ENCODE results near the gene SPATA17. TPM values are rescaled to one million over a fixed set of nuclear protein-coding genes. Genes with fewer than 3 reads are reported as not detected.

SPATA17 gene
- total and polyA plus RNA-seq, 10 of the 15 experiments (the other 5 are each of a cell fraction or from before 2014, with no cell fraction given), result 0.08 to 0.27 (median 0.11) TPM; not detected in 6

- Histone ChIP-seq H3K9ac (ENCODE audit: control insufficient read depth, insufficient read depth, low read length) (no peak overlapping the region; the same call in 1 of the 2 replicates), H3K4me1 (ENCODE audit: control insufficient read depth, insufficient read depth, low read length) (peaks cover 18% of the 10 kb centered on the region), H3K27ac (ENCODE audit: control insufficient read depth, insufficient read depth) (peak overlapping the region; percentile 46), H3K4me3 (no peak overlapping the region), H3K4me2 (ENCODE audit: control insufficient read depth, insufficient read depth) (peak overlapping the region; percentile 77), H3K27me3 (replicated peaks in 1 of 2; ENCODE audit: control insufficient read depth in 2 of 2, insufficient read depth in 2 of 2, low read length in 1 of 2) (no peaks in the 10 kb centered on the region), H3K9me3 (replicated peaks; ENCODE audit: control insufficient read depth, insufficient read depth, low read length) (no peaks in the 10 kb centered on the region), H4K20me1 (ENCODE audit: control insufficient read depth, insufficient read depth) (no peaks in the 10 kb centered on the region), H2AFZ (ENCODE audit: control insufficient read depth, low read depth, low read length) (no peak overlapping the region; the same call in 1 of the 2 replicates), H3K79me2 (ENCODE audit: control insufficient read depth, insufficient read depth, low read length) (peaks cover 4% of the 10 kb centered on the region), H3K36me3 (ENCODE audit: control insufficient read depth in 2 of 2, insufficient read depth in 2 of 2, low read length in 1 of 2) (peaks cover 0 to 5% of the 10 kb centered on the region in 2 experiments; a peak in 1 of 4 replicates)
- ChIA-PET POLR2A (interaction anchor here (3.0 kb wide), 1 partner anchor 9 kb away, joined by 12 read pairs; the partner anchor contains the start of genes GPATCH2 and SPATA17), SMC1A (ENCODE audit: uncharacterized antibody, unreplicated experiment) (interaction anchor here (0.5 to 3.9 kb wide), 7 partner anchors 9 to 270 kb away, joined by 3 to 18 read pairs (median 5); partner anchors contain the start of genes GPATCH2 and SPATA17), CTCF (interaction anchor here (1.8 kb wide), 1 partner anchor 9 kb away, joined by 11 read pairs; the partner anchor contains the start of genes GPATCH2 and SPATA17), RAD21 (ENCODE audit: unreplicated experiment) (interaction anchor here (1.6 kb wide), 1 partner anchor 9 kb away, joined by 6 read pairs; the partner anchor contains the start of genes GPATCH2 and SPATA17)
- no peak for TF ChIP-seq TAF1 (IDR thresholded peaks at IDR 0.05; ENCODE audit: borderline replicate concordance, low read depth, low read length)
- TF ChIP-seq ATF7 (IDR thresholded peaks at IDR 0.05; ENCODE audit: low read depth), result no peak
- no peak for TF ChIP-seq SIX5 (IDR thresholded peaks at IDR 0.05; ENCODE audit: low read depth, low read length, severe bottlenecking)
- TF ChIP-seq NKRF (conservative IDR thresholded peaks at IDR 0.05), result no peak
- TF ChIP-seq BCLAF1 (IDR thresholded peaks at IDR 0.05), result no peak
- no peak for TF ChIP-seq NR2C1 (IDR thresholded peaks at IDR 0.05)
- no peak for TF ChIP-seq BMI1 (IDR thresholded peaks at IDR 0.05; ENCODE audit: borderline replicate concordance)
- TF ChIP-seq, protein P1, sequence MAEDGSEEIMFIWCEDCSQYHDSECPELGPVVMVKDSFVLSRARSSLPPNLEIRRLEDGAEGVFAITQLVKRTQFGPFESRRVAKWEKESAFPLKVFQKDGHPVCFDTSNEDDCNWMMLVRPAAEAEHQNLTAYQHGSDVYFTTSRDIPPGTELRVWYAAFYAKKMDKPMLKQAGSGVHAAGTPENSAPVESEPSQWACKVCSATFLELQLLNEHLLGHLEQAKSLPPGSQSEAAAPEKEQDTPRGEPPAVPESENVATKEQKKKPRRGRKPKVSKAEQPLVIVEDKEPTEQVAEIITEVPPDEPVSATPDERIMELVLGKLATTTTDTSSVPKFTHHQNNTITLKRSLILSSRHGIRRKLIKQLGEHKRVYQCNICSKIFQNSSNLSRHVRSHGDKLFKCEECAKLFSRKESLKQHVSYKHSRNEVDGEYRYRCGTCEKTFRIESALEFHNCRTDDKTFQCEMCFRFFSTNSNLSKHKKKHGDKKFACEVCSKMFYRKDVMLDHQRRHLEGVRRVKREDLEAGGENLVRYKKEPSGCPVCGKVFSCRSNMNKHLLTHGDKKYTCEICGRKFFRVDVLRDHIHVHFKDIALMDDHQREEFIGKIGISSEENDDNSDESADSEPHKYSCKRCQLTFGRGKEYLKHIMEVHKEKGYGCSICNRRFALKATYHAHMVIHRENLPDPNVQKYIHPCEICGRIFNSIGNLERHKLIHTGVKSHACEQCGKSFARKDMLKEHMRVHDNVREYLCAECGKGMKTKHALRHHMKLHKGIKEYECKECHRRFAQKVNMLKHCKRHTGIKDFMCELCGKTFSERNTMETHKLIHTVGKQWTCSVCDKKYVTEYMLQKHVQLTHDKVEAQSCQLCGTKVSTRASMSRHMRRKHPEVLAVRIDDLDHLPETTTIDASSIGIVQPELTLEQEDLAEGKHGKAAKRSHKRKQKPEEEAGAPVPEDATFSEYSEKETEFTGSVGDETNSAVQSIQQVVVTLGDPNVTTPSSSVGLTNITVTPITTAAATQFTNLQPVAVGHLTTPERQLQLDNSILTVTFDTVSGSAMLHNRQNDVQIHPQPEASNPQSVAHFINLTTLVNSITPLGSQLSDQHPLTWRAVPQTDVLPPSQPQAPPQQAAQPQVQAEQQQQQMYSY (CRISPR knock-in tag; IDR thresholded peaks at IDR 0.05), result no peak
- TF ChIP-seq, protein P2, sequence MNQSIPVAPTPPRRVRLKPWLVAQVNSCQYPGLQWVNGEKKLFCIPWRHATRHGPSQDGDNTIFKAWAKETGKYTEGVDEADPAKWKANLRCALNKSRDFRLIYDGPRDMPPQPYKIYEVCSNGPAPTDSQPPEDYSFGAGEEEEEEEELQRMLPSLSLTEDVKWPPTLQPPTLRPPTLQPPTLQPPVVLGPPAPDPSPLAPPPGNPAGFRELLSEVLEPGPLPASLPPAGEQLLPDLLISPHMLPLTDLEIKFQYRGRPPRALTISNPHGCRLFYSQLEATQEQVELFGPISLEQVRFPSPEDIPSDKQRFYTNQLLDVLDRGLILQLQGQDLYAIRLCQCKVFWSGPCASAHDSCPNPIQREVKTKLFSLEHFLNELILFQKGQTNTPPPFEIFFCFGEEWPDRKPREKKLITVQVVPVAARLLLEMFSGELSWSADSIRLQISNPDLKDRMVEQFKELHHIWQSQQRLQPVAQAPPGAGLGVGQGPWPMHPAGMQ (IDR thresholded peaks at IDR 0.05; ENCODE audit: borderline replicate concordance), result no peak
- no peak for TF ChIP-seq BCL11A (IDR thresholded peaks at IDR 0.05; ENCODE audit: low read depth, low read length)
- TF ChIP-seq MEF2A (IDR thresholded peaks at IDR 0.05; ENCODE audit: insufficient read depth, low read depth, low read length), result no peak
- no TSS peak for BruUV-seq (replicated peaks)
- 33% methylated on average over 3 of the region's 3 CpGs for WGBS (ENCODE audit: insufficient coverage, insufficient replicate concordance, low lambda C conversion rate, missing lambda C conversion rate)
- intact Hi-C loops (cut with micrococcal nuclease; ENCODE audit: unreplicated experiment) (loop anchor here (5.0 kb wide), 1 partner anchor 140 kb away; no protein-coding TSS in a partner anchor), in situ Hi-C loops (cut with MboI) (no loop called here)
- DNase-seq (ENCODE audit: low read depth, low spot score) (no peak), ATAC-seq (peak; percentile 55), FAIRE-seq (peak; percentile 27)
Measured at GRCh38 chr1:217622042-217622441, 9.1 kb upstream of the SPATA17 start.

Data from GM12878 (cell line).